GM11168 (cell line): ENCODE measurements around the gene PTPN23.

Source experiments
- in situ Hi-C: fragments of 300-500 bp; cut with MboI; formaldehyde crosslinking; loops from one replicate; pipeline ENCODE4 v1.12.0; 2022; ENCODE audit warnings: low sequenced_read_pairs; ENCODE audit not compliant: unreplicated experiment

The PTPN23 gene

GRCh38 chr3:47380601-47381316 is at the start of gene PTPN23:
PTPN23 (plus strand) TSS chr3:47381021; CDS start chr3:47381097, 76 bp downstream.
- in situ Hi-C loops = no loop called here

- in situ Hi-C loops = no loop called here
These were observed 46.9 kb upstream of the PTPN23 start for GRCh38 chr3:47333907-47334306.

GRCh38 chr3:47337656-47338055 is 43.2 kb upstream of the PTPN23 start:
- in situ Hi-C loops = no loop called here

- in situ Hi-C loops = no loop called here
These were observed 40.9 kb upstream of the PTPN23 start for GRCh38 chr3:47339951-47340350.

GRCh38 chr3:47340866-47341265 is 40.0 kb upstream of the PTPN23 start:
- in situ Hi-C loops = no loop called here

GRCh38 chr3:47342151-47342550 is 38.7 kb upstream of the PTPN23 start:
- in situ Hi-C loops = no loop called here

- in situ Hi-C loops = no loop called here
These were observed 38.0 kb upstream of the PTPN23 start for GRCh38 chr3:47342812-47343211.

- in situ Hi-C loops = no loop called here
These were observed 37.3 kb upstream of the PTPN23 start for GRCh38 chr3:47343471-47343971.

GRCh38 chr3:47344971-47345370 is 35.9 kb upstream of the PTPN23 start:
- in situ Hi-C loops = no loop called here

- in situ Hi-C loops = no loop called here
These were observed 33.5 kb upstream of the PTPN23 start for GRCh38 chr3:47347217-47347801.

GRCh38 chr3:47348411-47349154 is 32.2 kb upstream of the PTPN23 start:
- in situ Hi-C loops = no loop called here

- in situ Hi-C loops = loop anchor here (25.0 kb wide), 1 partner anchor 643 kb away; the partner anchor contains the start of genes PRSS50 and TMIE
These were observed 25.8 kb upstream of the PTPN23 start for GRCh38 chr3:47355010-47355409.

- in situ Hi-C loops = loop anchor here (25.0 kb wide), 1 partner anchor 644 kb away; the partner anchor contains the start of genes PRSS50 and TMIE
These were observed 24.6 kb upstream of the PTPN23 start for GRCh38 chr3:47356201-47356600.

GRCh38 chr3:47359323-47359722 is 21.5 kb upstream of the PTPN23 start:
- in situ Hi-C loops = loop anchor here (25.0 kb wide), 1 partner anchor 647 kb away; the partner anchor contains the start of genes PRSS50 and TMIE

GRCh38 chr3:47360110-47360517 is 20.7 kb upstream of the PTPN23 start:
- in situ Hi-C loops = loop anchor here (25.0 kb wide), 1 partner anchor 648 kb away; the partner anchor contains the start of genes PRSS50 and TMIE

GRCh38 chr3:47362701-47363100 is 18.1 kb upstream of the PTPN23 start:
- in situ Hi-C loops = loop anchor here (25.0 kb wide), 1 partner anchor 650 kb away; the partner anchor contains the start of genes PRSS50 and TMIE

- in situ Hi-C loops = loop anchor here (25.0 kb wide), 1 partner anchor 653 kb away; the partner anchor contains the start of genes PRSS50 and TMIE
These were observed 15.3 kb upstream of the PTPN23 start for GRCh38 chr3:47365213-47366153.

GRCh38 chr3:47366833-47367232 is 14.0 kb upstream of the PTPN23 start:
- in situ Hi-C loops = loop anchor here (25.0 kb wide), 1 partner anchor 655 kb away; the partner anchor contains the start of genes PRSS50 and TMIE

GRCh38 chr3:47367631-47368030 is 13.2 kb upstream of the PTPN23 start:
- in situ Hi-C loops = loop anchor here (25.0 kb wide), 1 partner anchor 655 kb away; the partner anchor contains the start of genes PRSS50 and TMIE
